Right kidney (tissue), 1 donor: ENCODE results near the gene MYRF.

Experiments used
- DNase-seq: peaks from one replicate; pipeline ENCODE4 v3.0.0-alpha.2; 2016

MYRF gene

GRCh38 chr11:61777234-61778090 lies 25.0 kb downstream of the MYRF start:
- DNase-seq, result no peak

GRCh38 chr11:61778357-61778886 lies 26.0 kb downstream of the MYRF start:
- no peak for DNase-seq

- DNase-seq, result no peak
Measured at GRCh38 chr11:61778920-61779650, 26.6 kb downstream of the MYRF start.

GRCh38 chr11:61779666-61780525 lies 27.5 kb downstream of the MYRF start:
- no peak for DNase-seq

GRCh38 chr11:61780581-61781162 lies 28.2 kb downstream of the MYRF start:
- DNase-seq, result no peak

GRCh38 chr11:61781585-61781984 lies 29.1 kb downstream of the MYRF start:
- no peak for DNase-seq

- DNase-seq, result no peak
Measured at GRCh38 chr11:61782299-61782698, 29.9 kb downstream of the MYRF start.

- no peak for DNase-seq
Measured at GRCh38 chr11:61782841-61783240, 30.4 kb downstream of the MYRF start.

- DNase-seq, result no peak
Measured at GRCh38 chr11:61783717-61784505, 31.5 kb downstream of the MYRF start.

- no peak for DNase-seq
Measured at GRCh38 chr11:61784506-61784805, 32.0 kb downstream of the MYRF start.

- no peak for DNase-seq
Measured at GRCh38 chr11:61785837-61786402, 33.5 kb downstream of the MYRF start.

GRCh38 chr11:61787928-61788491 lies 35.6 kb downstream of the MYRF start:
- DNase-seq, result no peak

- no peak for DNase-seq
Measured at GRCh38 chr11:61791737-61792309, 39.4 kb downstream of the MYRF start.

- DNase-seq, result peak; percentile 99
Measured at GRCh38 chr11:61792310-61793082, 40.1 kb downstream of the MYRF start, which contains the start of the genes FEN1 and TMEM258. Gene FEN1 (plus strand): TSS chr11:61792911. CDS start chr11:61795362, 2,451 bp downstream. Gene TMEM258 (minus strand): TSS chr11:61792599. CDS start chr11:61792558, 41 bp downstream.

GRCh38 chr11:61793083-61793828 lies 40.8 kb downstream of the MYRF start:
- DNase-seq, result no peak

GRCh38 chr11:61793829-61794204 lies 41.4 kb downstream of the MYRF start:
- no peak for DNase-seq

- DNase-seq, result no peak
Measured at GRCh38 chr11:61794579-61794978, 42.1 kb downstream of the MYRF start.

GRCh38 chr11:61795459-61795858 lies 43.0 kb downstream of the MYRF start:
- DNase-seq, result no peak
